DND-41 (cell line): Measurements from ENCODE around the gene CARD10.

Experiments
- CTCF ChIP-seq: IDR thresholded peaks from 2 replicates; pipeline ENCODE4 v1.5.1; 2012; ENCODE audit warnings: borderline replicate concordance, low read length, moderate library complexity, mild to moderate bottlenecking; ENCODE audit not compliant: poor library complexity, severe bottlenecking; ENCODE audit errors: extremely low read depth
- EZH2 ChIP-seq: IDR thresholded peaks from 3 replicates; pipeline ENCODE4 v1.6.1; 2012; ENCODE audit warnings: borderline replicate concordance, low read depth, mild to moderate bottlenecking, moderate library complexity, low read length, inconsistent platforms; ENCODE audit not compliant: severe bottlenecking

- no peak for TF ChIP-seq CTCF
- TF ChIP-seq EZH2, result no peak
Measured at GRCh38 chr22:37545703-37546436, 26.7 kb upstream of the CARD10 start.
